HG02981 (cell line): ENCODE measurements around the gene TBC1D3B.
"Not testable (repeated sequence)": the region's sequence is repeated elsewhere in the genome, so short reads cannot be mapped to it uniquely, and the experiment has no call there.

ENCODE experiments used
- ATAC-seq: cut with Tn5 transposase; IDR thresholded peaks from one replicate; pipeline ENCODE4 v1.9.1; 2021; ENCODE audit warnings: mild to moderate bottlenecking, moderate library complexity; ENCODE audit not compliant: unreplicated experiment

The TBC1D3B gene

GRCh38 chr17:36201506-36201905 lies 25.1 kb upstream of the TBC1D3B start:
- not testable (repeated sequence) for ATAC-seq

- ATAC-seq = not testable (repeated sequence)
Observed at GRCh38 chr17:36201102-36201501, 24.7 kb upstream of the TBC1D3B start.

- no peak for ATAC-seq
Observed at GRCh38 chr17:36198831-36199465, 22.5 kb upstream of the TBC1D3B start.

GRCh38 chr17:36197387-36197703 lies 20.9 kb upstream of the TBC1D3B start:
- peak; percentile 24 for ATAC-seq

GRCh38 chr17:36196131-36196486 lies 19.7 kb upstream of the TBC1D3B start:
- no peak for ATAC-seq

- ATAC-seq = no peak
Observed at GRCh38 chr17:36195434-36196130, 19.1 kb upstream of the TBC1D3B start.

- not testable (repeated sequence) for ATAC-seq
Observed at GRCh38 chr17:36194832-36195433, 18.5 kb upstream of the TBC1D3B start.

- not testable (repeated sequence) for ATAC-seq
Observed at GRCh38 chr17:36194147-36194831, 17.9 kb upstream of the TBC1D3B start.

- no peak for ATAC-seq
Observed at GRCh38 chr17:36193216-36193775, 16.9 kb upstream of the TBC1D3B start.

GRCh38 chr17:36190549-36191330 lies 14.3 kb upstream of the TBC1D3B start:
- not testable (repeated sequence) for ATAC-seq

- ATAC-seq = not testable (repeated sequence)
Observed at GRCh38 chr17:36189993-36190392, 13.6 kb upstream of the TBC1D3B start.

- ATAC-seq = peak; percentile 68
Observed at GRCh38 chr17:36188891-36189306, 12.5 kb upstream of the TBC1D3B start.

- ATAC-seq = not testable (repeated sequence)
Observed at GRCh38 chr17:36187943-36188665, 11.7 kb upstream of the TBC1D3B start.

- not testable (repeated sequence) for ATAC-seq
Observed at GRCh38 chr17:36186810-36187763, 10.7 kb upstream of the TBC1D3B start.

GRCh38 chr17:36185416-36185815 lies 9.0 kb upstream of the TBC1D3B start:
- ATAC-seq = no peak

- no peak for ATAC-seq
Observed at GRCh38 chr17:36184023-36184765, 7.8 kb upstream of the TBC1D3B start.

- ATAC-seq = no peak
Observed at GRCh38 chr17:36183001-36183971, 6.8 kb upstream of the TBC1D3B start.
